HG03354 (cell line): ENCODE results near the gene RRP1B.
"Not testable (repeated sequence)": the region's sequence is repeated elsewhere in the genome, so short reads cannot be mapped to it uniquely, and the experiment has no call there.

Experiments
- ATAC-seq: cut with Tn5 transposase; IDR thresholded peaks from one replicate; pipeline ENCODE4 v1.9.1; 2021; ENCODE audit warnings: mild to moderate bottlenecking; ENCODE audit not compliant: unreplicated experiment, poor library complexity, severe bottlenecking

The RRP1B gene

GRCh38 chr21:43639470-43640353 lies 19.6 kb upstream of the RRP1B start:
- no peak for ATAC-seq

GRCh38 chr21:43640400-43640799 lies 19.0 kb upstream of the RRP1B start:
- no peak for ATAC-seq

GRCh38 chr21:43643193-43643592 lies 16.2 kb upstream of the RRP1B start:
- no peak for ATAC-seq

GRCh38 chr21:43644071-43644470 lies 15.3 kb upstream of the RRP1B start:
- ATAC-seq: no peak

- ATAC-seq: no peak
These were observed 14.8 kb upstream of the RRP1B start for GRCh38 chr21:43644609-43645008.

GRCh38 chr21:43645136-43645891 lies 14.0 kb upstream of the RRP1B start:
- ATAC-seq: no peak

GRCh38 chr21:43645976-43646375 lies 13.4 kb upstream of the RRP1B start:
- ATAC-seq: no peak

GRCh38 chr21:43646550-43647260 lies 12.7 kb upstream of the RRP1B start:
- peak; percentile 86 for ATAC-seq

GRCh38 chr21:43648171-43648570 lies 11.2 kb upstream of the RRP1B start:
- ATAC-seq: no peak

- not testable (repeated sequence) for ATAC-seq
These were observed 7.4 kb upstream of the RRP1B start for GRCh38 chr21:43651926-43652325.

- ATAC-seq: no peak
These were observed 6.7 kb upstream of the RRP1B start for GRCh38 chr21:43652616-43653015.

GRCh38 chr21:43653626-43654025 lies 5.7 kb upstream of the RRP1B start:
- ATAC-seq: no peak

GRCh38 chr21:43654806-43655489 lies 4.4 kb upstream of the RRP1B start:
- ATAC-seq: no peak

GRCh38 chr21:43657355-43658087 lies 1.8 kb upstream of the RRP1B start:
- no peak for ATAC-seq

- ATAC-seq: no peak
These were observed 1.1 kb upstream of the RRP1B start for GRCh38 chr21:43658088-43658741.

GRCh38 chr21:43658769-43659135 lies 608 bp upstream of the RRP1B start:
- ATAC-seq: no peak

- no peak for ATAC-seq
These were observed 2.9 kb downstream of the RRP1B start for GRCh38 chr21:43662286-43662685.

GRCh38 chr21:43663033-43663432 lies 3.7 kb downstream of the RRP1B start:
- no peak for ATAC-seq

- no peak for ATAC-seq
These were observed 5.0 kb downstream of the RRP1B start for GRCh38 chr21:43664358-43664757.
